Measurements from ENCODE around the gene SH3PXD2B.

SH3PXD2B gene

GRCh38 chr5:172454358-172455086 is at the start of gene SH3PXD2B:
SH3PXD2B (minus strand) TSS chr5:172454525; CDS start chr5:172454352, 173 bp downstream.
- DNase-seq, result peak; percentile 37

DNA sequence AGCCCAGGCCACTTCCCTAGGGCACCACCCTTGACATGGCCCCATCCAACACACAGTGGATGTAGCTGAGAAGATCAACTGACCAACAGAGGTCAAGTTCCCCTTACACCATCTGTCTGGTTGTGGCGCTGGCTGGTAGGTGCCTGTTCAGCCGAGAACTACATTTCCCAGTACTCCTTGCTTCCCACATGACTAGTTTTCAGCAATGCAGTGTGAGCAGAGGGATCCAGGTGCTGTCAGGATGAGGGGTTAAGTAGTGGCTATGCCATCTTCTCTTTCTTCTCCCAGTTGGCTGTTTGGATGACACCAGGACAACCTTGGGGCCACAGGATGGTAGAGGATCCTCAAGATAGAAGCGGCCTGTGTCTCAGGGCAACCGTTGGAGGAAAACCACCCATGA is 48.6 kb upstream of the SH3PXD2B start:
- DNase-seq, result no peak

- DNase-seq, result no peak
Measured at GRCh38 chr5:172502410-172502809, 48.1 kb upstream of the SH3PXD2B start.

- no peak for DNase-seq
Measured at GRCh38 chr5:172501708-172502320, 47.5 kb upstream of the SH3PXD2B start.

- DNase-seq, result no peak
Measured at GRCh38 chr5:172499287-172499686, 45.0 kb upstream of the SH3PXD2B start.

GRCh38 chr5:172498431-172499129 is 44.3 kb upstream of the SH3PXD2B start:
- no peak for DNase-seq

DNA sequence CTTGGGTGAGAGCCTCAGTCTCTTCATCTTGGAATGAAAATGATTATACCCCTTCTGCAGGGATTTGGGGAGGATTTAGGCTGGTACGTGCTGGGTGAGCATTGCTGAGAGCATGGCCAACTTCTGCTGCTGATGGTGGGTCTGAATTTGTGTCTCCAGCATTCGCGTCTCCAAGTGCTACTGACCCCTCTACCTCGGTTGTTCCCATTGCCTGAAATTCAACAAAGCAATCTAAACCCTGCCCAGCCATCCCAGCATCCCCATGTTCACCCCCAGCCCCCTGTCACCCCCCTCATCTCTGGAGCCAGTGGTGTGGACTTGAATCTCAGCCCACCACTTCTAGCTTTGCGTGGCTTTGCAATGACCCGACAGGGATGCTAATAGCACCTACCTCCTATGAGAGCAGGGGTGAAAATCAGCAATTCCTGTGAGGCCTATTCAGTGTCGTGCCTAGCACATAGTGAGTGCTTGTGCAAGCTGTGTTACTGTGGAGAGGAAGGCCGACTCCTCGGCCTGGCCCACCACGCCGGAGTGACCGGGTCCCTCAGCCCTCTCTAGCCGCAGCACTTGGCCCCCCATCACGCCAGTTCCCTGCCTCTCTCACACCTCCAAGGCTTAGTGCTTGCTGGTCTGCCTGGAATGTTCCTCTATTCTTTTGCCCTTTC is 43.4 kb upstream of the SH3PXD2B start:
- no peak for DNase-seq

- no peak for DNase-seq
Measured at GRCh38 chr5:172496671-172497371, 42.5 kb upstream of the SH3PXD2B start.

- no peak for DNase-seq
Measured at GRCh38 chr5:172494630-172495505, 40.5 kb upstream of the SH3PXD2B start.

DNA sequence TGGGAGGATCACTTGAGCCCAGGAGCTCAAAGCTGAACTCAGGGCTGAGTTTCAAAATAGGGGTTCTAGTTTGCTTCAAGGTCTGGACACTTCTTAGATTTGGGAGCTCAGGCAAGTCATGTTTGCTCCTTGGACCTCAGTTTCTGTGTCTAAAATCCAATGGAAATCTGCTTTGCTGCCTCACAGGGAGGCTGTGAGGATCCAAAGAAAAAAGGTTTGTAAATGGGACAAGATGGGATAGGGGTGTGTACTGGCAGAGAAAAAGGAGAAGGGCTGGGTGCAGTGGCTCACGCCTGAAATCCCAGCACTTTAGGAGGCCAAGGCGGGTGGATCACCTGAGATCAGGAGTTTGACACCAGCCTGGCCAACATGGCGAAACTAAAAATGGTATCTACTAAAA is 39.6 kb upstream of the SH3PXD2B start:
- DNase-seq, result no peak

DNA sequence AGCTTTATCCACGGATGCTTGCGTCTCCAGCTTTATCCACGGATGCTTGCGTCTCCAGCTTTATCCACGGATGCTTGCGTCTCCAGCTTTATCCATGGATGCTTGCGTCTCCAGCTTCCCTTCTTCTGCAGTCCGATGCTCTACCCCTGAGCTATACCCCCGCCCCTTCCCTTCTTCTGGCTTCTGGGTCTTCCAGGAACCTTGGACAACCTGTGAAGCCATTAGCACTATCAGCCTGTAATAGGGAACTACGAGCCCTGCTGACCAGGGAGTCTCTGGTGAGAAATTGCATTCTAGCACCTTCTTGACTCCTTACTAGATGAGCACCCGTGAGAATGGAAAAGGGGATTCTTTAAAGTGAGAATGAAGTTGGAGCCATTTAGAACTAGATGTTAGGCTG is 39.1 kb upstream of the SH3PXD2B start:
- DNase-seq, result no peak

GRCh38 chr5:172493002-172493401 is 38.7 kb upstream of the SH3PXD2B start:
- no peak for DNase-seq

DNA sequence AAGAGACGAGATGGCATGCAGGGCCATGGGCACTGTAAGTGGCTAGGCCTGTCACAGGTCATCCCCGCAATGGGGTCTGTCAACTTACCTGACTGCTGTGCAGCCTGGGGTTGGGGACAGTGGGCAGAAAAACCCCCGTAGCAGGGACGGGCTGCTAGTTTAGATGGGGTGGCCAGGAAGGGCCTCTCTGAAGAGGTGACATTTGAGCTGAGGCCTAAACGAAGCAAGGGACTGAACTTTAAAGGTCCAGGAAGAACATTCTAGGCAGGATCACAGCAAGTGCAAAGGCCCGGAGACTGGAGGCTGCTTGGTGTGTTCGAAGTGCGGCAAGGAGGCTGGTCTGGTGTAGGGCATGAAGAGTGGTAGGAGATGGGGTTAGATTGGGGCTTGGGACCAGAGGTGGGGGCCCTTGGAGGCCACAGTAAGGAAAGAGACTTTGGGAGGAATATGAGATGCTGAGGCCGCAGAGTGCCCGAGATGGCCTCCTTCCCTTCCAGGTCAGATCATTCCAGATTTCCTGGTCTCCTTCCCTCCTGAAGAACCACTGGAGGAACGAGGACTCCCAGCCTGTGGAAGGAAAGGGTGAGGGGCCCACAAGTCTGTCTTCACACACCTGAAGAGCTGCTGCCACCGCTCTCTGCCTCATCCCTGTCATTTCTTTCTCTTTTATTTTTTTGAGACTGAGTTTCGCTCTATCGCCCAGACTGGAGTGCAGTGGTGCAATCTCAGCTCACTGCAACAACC is 37.9 kb upstream of the SH3PXD2B start:
- DNase-seq, result no peak

GRCh38 chr5:172491481-172491880 is 37.2 kb upstream of the SH3PXD2B start:
- no peak for DNase-seq

DNA sequence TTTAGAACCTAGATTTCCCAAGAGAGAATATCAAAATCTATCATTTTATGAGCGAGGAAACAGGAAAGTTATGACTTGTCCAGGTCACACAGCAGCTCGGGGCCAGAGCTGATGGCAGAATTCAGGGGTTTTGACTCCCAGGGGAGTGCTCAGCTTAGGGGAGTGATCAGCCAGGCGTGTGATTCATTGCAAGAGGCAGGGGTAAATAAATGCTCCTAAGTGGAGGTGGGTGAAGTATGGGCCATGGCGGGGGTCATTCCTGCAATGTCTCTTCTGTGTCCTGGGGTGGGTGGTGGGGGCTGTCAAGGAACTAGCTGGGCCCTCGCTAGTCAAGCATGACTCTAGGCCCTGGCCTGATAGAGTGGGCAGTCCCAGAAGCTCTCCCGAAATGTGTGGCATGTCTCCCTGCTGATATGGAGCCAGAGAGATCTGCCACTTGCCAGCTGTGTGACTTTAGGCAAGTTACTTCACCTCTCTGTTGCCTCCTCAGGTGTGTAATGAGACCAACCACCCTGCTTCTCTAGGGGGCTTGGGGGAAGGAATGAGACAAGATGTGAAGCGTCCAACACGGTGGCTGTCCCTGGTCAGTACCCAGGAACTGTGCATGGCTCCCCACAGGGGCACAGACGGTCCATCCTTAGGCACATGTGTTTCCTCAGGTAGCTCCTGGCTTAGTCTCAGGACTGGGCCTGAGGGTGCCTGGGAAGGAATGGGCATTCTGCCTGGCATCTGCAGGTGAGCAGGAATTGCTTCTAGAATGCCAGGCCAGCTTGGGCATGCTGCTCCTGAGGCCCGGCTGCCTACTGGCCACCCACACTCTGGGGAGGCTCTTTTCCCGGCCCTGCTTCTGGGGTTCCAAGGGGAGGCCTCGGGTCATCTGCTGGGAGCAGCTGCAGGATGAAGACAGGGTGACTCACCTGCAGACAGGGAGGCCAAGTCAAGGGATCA is 36.5 kb upstream of the SH3PXD2B start:
- no peak for DNase-seq

DNA sequence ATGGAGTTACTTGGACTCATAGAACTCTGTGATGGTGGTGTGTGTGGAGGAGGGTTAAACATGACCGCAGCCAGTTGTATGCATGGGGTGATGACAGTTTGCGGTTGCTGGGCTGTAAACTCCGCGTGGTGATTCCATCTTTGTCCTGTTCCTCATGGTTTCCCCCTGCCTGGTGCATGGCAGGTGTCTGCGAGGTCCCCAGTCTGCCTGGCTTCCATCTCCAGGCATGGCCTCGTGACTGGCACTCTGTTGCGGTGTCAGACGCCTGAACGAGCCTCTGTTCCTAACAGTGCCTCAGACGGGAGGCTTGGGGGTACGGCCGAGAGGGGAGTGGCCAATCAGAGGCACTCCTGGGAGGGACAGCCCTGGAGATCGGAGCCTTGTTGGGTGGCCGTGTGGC is 33.9 kb upstream of the SH3PXD2B start:
- DNase-seq, result no peak

- DNase-seq, result no peak
Measured at GRCh38 chr5:172487671-172488070, 33.3 kb upstream of the SH3PXD2B start.

GRCh38 chr5:172486912-172487311 is 32.6 kb upstream of the SH3PXD2B start:
- DNase-seq, result no peak

DNA sequence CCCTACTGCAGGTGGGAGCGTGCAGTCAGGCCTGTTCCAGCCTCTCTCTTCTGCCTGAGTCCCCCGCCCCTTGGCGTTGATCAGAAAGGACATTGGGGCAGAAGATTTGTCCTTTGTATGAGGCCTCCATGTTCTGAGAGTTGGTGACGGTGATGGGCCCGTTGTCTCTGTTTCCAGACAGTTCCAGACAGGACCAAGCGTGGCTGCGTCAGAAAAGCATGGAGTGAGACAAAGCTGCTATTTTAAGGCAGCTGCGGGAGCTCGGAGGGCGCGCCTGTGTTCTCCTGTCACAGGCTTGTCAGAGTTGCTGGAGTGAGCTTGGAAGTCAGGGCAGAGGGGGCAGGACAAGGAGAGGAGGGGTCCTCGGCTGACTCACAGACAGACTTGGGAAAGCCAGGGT is 32.1 kb upstream of the SH3PXD2B start:
- no peak for DNase-seq

All from activated CD8-positive, alpha-beta memory T cell treated with anti-CD3 and anti-CD28 coated beads, Interleukin-2, amount 50 U/mL, for 4 hours (primary cell).